IPS-20b (cell line): ENCODE data around the gene EMC6.

Source experiments
- H3K27ac ChIP-seq: one replicate; pipeline ENCODE4 v1.5.1; 2013; ENCODE audit warnings: low read length
- H3K27me3 ChIP-seq: 2 replicates; pipeline ENCODE4 v1.6.1; 2013; ENCODE audit warnings: mild to moderate bottlenecking, low read length, inconsistent platforms; ENCODE audit not compliant: insufficient read depth
- H3K36me3 ChIP-seq: 2 replicates; pipeline ENCODE4 v1.6.1; 2013; ENCODE audit warnings: low read depth, mild to moderate bottlenecking, inconsistent platforms, low read length, moderate library complexity; ENCODE audit not compliant: insufficient read depth
- H3K4me1 ChIP-seq: 2 replicates; pipeline ENCODE4 v1.6.1; 2013; ENCODE audit warnings: mild to moderate bottlenecking, control low read depth, inconsistent platforms, low read length, moderate library complexity; ENCODE audit not compliant: insufficient read depth
- H3K4me3 ChIP-seq: 2 replicates; pipeline ENCODE4 v1.5.1; 2013; ENCODE audit warnings: mild to moderate bottlenecking, low read length, inconsistent platforms
- H3K9ac ChIP-seq: 2 replicates; pipeline ENCODE4 v1.6.1; 2013; ENCODE audit warnings: low read depth, mild to moderate bottlenecking, inconsistent platforms, low read length, moderate library complexity
- H3K9me3 ChIP-seq: 2 replicates; pipeline ENCODE4 v1.6.1; 2013; ENCODE audit warnings: mild to moderate bottlenecking, low read depth, low read length, inconsistent platforms; ENCODE audit not compliant: insufficient read depth

The EMC6 gene

DNA sequence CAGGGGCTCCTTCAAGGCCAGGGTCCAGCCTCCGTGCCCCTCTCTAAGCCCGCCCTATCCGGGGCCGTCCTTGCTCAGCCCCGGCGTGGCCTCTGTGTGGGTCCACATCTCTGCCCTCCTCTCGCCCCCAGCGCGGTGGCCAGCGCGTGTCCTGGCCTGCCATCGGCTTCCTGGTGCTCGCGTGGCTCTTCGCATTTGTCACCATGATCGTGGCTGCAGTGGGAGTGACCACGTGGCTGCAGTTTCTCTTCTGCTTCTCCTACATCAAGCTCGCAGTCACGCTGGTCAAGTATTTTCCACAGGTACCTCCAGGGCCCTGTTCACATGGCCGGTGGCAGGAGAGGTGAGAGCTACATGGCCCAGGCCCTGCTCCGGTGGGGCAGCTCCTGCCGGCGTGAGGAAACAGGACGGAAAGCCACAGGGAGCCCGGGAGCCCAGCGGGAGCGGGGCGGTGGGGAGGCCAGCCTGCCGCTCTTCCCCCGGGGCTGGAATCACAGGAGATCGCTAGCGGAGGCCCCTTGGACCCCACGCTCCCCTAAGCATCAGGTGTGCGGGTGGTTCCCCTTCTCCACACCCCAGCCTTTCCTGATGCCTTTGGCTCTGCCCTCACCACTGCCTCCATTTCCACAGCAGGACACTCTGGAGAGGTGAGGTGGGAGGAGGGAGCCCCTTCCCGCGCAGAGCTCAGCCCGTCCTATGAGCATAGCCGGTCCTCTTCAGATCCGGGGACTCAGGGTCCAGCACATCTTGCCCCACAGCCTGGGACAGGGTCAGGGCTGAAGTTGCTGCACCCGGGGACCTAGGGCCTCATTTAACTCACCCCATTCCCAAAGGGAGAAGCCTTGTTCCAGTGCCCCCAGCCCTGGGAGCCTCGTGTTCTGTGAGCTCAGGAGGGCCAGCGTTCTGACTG is 10.5 kb upstream of the EMC6 start:
- Histone ChIP-seq H3K9me3 (no peaks in the 10 kb centered on the region), H3K27me3 (no peaks in the 10 kb centered on the region), H3K36me3 (peaks cover 14% of the 10 kb centered on the region; the same call in 1 of the 2 replicates), H3K9ac (no peak overlapping the region), H3K4me3 (no peak overlapping the region), H3K4me1 (no peaks in the 10 kb centered on the region), H3K27ac (no peak overlapping the region)

DNA sequence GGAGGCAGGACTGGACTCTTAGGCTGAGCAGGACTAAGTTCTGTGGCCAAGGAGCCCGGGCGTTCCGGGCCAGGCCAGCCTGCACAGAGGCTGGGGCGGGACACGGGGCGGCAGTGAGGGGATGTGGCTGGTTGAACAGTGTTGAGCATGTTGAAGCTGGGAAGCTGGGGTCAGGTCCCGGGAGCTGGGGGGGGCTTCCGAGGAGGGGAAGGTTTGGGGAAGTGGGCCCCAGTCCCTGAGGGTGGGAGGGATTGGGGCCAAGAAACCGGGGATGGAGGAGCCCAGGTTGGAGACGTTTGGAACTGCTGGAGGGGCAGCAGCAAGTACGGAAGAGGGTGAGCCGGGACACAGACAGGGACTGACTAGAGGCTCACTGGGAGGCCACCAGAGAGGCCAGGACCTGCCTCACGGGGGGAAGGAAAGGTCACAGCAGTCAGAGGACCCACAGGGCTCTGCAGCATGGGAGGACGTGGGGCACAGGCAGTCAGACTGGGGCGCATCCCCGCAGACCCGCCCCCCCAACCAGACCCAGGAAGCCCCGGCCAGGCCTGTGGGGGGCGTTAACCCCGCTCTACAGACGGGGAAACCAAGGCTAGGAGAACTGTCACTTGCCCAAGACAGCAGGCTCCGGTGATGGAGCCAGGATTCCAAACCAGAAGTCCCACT is 9.7 kb upstream of the EMC6 start:
- no peaks in the 10 kb centered on the region for H3K4me1 ChIP-seq
- no peak overlapping the region for H3K9ac ChIP-seq
- H3K27ac ChIP-seq: no peak overlapping the region
- H3K36me3 ChIP-seq: peaks cover 22% of the 10 kb centered on the region; the same call in 1 of the 2 replicates
- no peaks in the 10 kb centered on the region for H3K27me3 ChIP-seq
- no peaks in the 10 kb centered on the region for H3K9me3 ChIP-seq
- H3K4me3 ChIP-seq: no peak overlapping the region

DNA sequence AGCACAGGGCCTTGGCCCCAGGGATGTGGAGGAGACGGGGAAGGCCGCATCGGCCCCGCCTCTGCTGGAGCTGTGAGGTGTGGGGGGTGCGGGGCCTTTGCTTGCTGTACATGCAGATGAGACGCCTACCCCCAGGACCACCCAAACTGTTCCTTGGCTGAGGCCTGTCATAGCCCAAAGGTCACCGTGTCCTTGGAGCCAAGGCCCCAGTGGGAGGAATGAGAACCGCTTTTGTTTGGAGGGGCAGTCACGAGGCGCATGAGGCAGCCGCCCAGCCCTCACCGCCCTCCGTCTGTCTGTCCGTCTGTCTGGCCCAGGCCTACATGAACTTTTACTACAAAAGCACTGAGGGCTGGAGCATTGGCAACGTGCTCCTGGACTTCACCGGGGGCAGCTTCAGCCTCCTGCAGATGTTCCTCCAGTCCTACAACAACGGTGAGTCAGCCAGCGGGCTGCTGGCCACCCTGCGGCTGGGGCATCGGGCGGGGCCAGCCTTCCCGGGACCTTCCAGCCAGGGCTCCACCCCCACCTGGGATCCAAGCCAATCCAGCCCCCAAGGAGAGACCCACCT is 9.0 kb upstream of the EMC6 start:
- Histone ChIP-seq H3K4me1 (no peaks in the 10 kb centered on the region), H3K27ac (no peak overlapping the region), H3K9me3 (no peaks in the 10 kb centered on the region), H3K9ac (no peak overlapping the region), H3K27me3 (no peaks in the 10 kb centered on the region), H3K36me3 (peaks cover 29% of the 10 kb centered on the region), H3K4me3 (no peak overlapping the region)

DNA sequence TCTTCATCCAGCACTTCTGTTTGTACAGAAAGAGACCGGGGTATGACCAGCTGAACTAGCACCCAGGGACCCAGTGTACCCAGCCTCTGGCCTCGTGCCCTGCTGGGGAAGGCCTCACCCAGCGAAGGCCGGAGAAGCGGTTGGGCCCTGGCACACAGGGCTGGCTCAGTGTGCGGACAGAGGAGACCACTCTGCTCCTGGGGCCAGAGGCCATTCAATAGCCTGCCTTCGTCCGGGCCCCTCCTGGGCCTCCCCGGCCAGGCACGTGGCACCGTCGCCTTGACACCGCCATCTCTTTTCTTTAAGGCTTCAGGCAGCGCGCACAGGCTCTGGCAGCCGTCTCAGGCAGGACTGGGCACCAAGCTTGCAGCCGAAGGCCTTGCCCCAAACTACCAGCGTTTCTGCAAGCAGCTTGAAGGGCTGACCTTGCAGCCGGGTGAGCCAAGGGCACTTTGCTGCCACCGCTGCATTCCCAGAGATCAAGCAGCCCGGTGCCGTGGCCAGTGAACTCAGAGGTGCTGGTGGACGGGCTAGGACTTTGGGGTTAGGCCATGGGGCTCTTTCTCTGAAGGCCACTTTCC is 8.2 kb upstream of the EMC6 start:
- H3K4me3 ChIP-seq: no peak overlapping the region
- H3K9ac ChIP-seq: no peak overlapping the region
- H3K27me3 ChIP-seq: no peaks in the 10 kb centered on the region
- no peaks in the 10 kb centered on the region for H3K4me1 ChIP-seq
- no peak overlapping the region for H3K27ac ChIP-seq
- H3K36me3 ChIP-seq: peaks cover 32% of the 10 kb centered on the region
- no peaks in the 10 kb centered on the region for H3K9me3 ChIP-seq

DNA sequence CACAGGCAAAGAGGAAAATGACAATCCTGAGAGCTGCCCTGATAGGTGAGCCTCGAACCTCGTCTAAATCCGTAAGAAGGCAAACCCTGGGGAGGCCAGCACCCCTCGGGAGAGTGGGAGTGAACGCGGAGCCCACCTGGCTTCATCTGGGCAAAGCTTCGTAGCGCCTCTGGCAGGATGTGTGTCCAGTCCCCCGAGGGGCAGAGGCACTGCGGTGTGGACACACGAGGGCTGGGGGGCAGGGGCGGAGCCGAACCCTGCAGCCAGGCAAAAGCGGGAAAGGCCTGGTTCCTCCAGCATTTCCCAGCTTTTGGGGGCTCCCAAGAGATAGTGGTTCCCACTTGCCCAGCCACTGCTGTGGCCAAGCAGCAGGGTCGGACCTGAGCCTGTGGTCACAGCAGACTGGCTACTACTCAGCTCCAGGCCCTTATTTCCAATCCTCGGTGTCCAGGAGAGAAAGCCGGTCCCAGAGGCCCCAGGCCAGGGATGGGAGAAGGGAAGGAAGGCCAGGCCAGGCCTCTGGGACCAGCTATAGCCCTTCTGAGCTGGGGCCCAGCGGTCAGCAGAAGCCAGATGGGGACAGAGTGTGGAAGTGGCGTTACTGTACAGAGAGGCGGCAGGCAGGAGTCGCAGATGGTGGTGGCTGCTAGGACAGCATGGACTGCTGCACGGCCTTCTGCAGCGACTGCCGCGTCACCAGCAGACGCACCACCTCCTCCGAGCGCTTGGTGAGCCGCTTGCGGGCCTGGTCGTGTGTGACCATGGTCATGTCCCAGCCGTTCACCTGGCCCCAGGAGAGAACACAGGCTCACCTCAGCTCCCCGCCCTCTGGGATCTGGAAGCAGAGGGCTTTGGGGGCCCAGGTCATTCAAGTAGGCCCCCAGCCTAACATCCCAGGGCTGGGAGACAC is 5.3 kb upstream of the EMC6 start:
- no peak overlapping the region for H3K27ac ChIP-seq
- H3K9me3 ChIP-seq: no peaks in the 10 kb centered on the region
- 0 out of 2 replicates have a peak, but pooled peaks cover 2% of the 10 kb centered on the region for H3K4me1 ChIP-seq
- no peaks in the 10 kb centered on the region for H3K27me3 ChIP-seq
- no peak overlapping the region for H3K9ac ChIP-seq
- H3K36me3 ChIP-seq: peaks cover 32% of the 10 kb centered on the region
- no peak overlapping the region for H3K4me3 ChIP-seq

DNA sequence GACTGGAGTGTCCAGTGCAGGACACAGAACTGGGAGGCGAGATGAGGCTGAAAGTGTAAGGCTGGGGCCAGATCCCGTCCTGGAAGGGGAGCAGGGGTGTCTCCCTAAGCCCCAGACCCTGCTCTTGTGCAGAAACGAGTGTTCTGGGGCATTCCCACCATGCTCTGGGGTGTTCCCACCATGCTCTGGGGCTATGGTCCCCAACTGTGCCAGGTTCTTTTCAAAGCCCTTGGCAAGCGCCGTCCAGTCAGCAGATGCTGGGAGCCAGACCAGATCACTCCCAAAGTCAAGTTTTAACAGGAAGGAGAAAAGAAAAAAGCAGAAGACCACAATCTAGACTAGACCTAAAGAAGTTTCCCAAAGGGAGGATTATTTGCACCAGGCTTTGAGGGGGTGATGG is 2.8 kb upstream of the EMC6 start:
- Histone ChIP-seq H3K9ac (no peak overlapping the region), H3K9me3 (no peaks in the 10 kb centered on the region), H3K4me1 (0 out of 2 replicates have a peak, but pooled peaks cover 2% of the 10 kb centered on the region), H3K4me3 (no peak overlapping the region), H3K27me3 (no peaks in the 10 kb centered on the region), H3K36me3 (peaks cover 38% of the 10 kb centered on the region), H3K27ac (no peak overlapping the region)

DNA sequence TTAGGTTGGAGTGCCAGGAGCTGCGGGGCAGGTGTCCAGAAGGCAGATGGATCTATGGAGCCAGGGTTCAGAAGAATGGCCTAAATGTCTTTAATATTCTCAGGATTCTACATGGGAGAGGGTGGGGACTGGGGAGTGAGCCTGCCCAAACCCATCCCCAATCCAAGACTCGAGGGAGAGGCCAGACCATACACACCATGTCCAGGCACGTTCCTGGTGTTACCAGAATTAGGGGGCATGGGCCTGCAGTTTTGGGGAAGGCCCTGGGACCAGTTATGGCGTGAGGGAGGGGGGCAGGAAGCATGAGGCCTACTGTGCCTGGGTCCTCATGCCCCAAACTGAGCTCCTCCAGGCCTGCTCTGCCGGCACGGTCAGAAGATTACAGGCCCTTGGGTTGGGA is 2.1 kb upstream of the EMC6 start:
- no peaks in the 10 kb centered on the region for H3K9me3 ChIP-seq
- H3K4me3 ChIP-seq: no peak overlapping the region
- H3K36me3 ChIP-seq: peaks cover 32% of the 10 kb centered on the region
- H3K4me1 ChIP-seq: 0 out of 2 replicates have a peak, but pooled peaks cover 2% of the 10 kb centered on the region
- H3K27me3 ChIP-seq: no peaks in the 10 kb centered on the region
- H3K27ac ChIP-seq: no peak overlapping the region
- no peak overlapping the region for H3K9ac ChIP-seq

DNA sequence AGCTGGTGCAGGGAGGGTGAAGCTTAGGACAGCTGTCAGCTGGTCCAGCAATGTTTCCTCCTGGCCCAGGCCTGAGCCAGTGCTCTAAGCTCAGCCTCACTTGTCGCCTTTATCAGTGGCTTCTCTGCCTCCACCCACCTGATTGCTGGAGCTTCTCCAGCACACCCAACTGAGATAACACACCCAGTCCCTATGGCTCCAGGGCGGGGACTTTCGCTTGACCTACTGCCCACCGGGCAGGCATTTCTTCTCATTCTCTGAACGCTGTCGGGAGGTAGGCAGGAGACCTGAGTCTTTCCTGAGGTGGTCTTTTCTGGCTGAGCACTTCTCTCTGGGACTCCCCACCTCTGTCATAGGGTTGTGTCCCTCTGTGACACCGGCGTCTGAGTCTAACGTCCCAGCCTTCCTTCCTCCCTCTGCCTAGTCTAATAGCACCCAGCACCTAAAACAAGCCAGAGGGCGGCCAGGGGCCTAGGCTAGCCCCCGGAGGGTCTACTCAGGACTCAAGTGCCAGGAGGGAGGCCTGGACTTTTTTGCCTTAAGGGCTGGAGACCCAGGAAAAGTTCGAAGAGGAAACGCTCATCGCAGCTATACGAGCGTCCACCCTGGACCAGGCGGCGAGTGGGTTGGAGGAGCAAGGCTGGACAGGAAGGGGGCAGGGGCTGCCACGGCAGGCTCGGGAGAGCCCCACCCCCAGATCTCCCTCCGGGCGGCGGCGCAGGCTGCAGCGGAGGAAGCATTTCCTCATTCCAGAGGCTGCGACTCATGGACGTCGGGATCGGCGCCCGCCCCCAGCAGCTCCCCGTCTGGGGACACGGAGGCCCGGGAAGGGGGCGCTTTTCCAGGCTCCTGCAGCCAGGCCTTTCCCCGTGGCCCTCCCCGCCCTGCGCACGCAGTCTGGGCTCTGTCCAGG is 990 bp upstream of the EMC6 start:
- Histone ChIP-seq H3K9me3 (no peaks in the 10 kb centered on the region), H3K4me1 (0 out of 2 replicates have a peak, but pooled peaks cover 2% of the 10 kb centered on the region), H3K27ac (peak overlapping the region; percentile 42), H3K9ac (peak overlapping the region; percentile 90), H3K4me3 (peak overlapping the region; percentile 96), H3K36me3 (peaks cover 32% of the 10 kb centered on the region), H3K27me3 (no peaks in the 10 kb centered on the region)

DNA sequence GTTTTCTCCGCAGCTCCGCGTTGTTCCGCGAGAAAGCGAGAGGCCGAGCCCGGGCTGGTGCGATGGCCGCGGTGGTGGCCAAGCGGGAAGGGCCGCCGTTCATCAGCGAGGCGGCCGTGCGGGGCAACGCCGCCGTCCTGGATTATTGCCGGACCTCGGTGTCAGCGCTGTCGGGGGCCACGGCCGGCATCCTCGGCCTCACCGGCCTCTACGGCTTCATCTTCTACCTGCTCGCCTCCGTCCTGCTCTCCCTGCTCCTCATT is 404 bp downstream of the EMC6 start:
- H3K4me3 ChIP-seq: peak overlapping the region; percentile 96
- H3K4me1 ChIP-seq: 0 out of 2 replicates have a peak, but pooled peaks cover 2% of the 10 kb centered on the region
- H3K27ac ChIP-seq: peak overlapping the region; percentile 50
- peak overlapping the region; percentile 95 for H3K9ac ChIP-seq
- peaks cover 18% of the 10 kb centered on the region for H3K36me3 ChIP-seq
- no peaks in the 10 kb centered on the region for H3K27me3 ChIP-seq
- H3K9me3 ChIP-seq: no peaks in the 10 kb centered on the region

DNA sequence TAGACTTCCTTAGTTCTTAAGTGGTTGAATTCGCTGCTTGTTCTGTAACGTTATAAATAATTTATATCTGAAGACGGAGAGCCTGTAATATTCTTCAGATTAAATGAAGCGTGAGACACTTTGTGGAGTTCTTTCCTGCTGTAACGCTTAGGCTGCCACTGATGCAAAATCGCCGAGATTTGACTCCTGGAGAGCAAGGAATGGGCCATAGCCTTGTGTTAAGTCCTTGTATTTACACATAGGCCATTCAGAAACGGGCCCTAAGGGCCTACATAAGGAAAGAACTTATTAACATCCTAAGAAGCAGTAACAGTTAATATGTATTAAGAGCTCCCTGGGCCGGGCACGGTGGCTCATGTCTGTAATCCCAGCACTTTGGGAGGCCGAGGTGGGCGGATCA is 936 bp downstream of the EMC6 start:
- Histone ChIP-seq H3K9ac (peak overlapping the region; percentile 95), H3K27me3 (no peaks in the 10 kb centered on the region), H3K27ac (no peak overlapping the region), H3K4me3 (peak overlapping the region; percentile 96), H3K36me3 (peaks cover 13% of the 10 kb centered on the region), H3K9me3 (no peaks in the 10 kb centered on the region), H3K4me1 (0 out of 2 replicates have a peak, but pooled peaks cover 2% of the 10 kb centered on the region)
